UCSD-AML1 (cell line): ENCODE data around the gene ARMH2.
"Not testable (repeated sequence)": the region's sequence is repeated elsewhere in the genome, so short reads cannot be mapped to it uniquely, and the experiment has no call there.

ENCODE experiments used
- DNase-seq: peaks from one replicate; lab custom pipeline; 2025; ENCODE audit not compliant: unreplicated experiment; lab: John Stamatoyannopoulos, UW

The ARMH2 gene

GRCh38 chr6:24765968-24766367 lies 32.7 kb downstream of the ARMH2 start:
- DNase-seq, result not testable (repeated sequence)

GRCh38 chr6:24764833-24765828 lies 33.6 kb downstream of the ARMH2 start:
- not testable (repeated sequence) for DNase-seq

- no peak for DNase-seq
Observed at GRCh38 chr6:24763578-24763977, 35.1 kb downstream of the ARMH2 start.

- DNase-seq, result no peak
Observed at GRCh38 chr6:24761851-24762250, 36.9 kb downstream of the ARMH2 start.

GRCh38 chr6:24761193-24761835 lies 37.4 kb downstream of the ARMH2 start:
- no peak for DNase-seq

DNA sequence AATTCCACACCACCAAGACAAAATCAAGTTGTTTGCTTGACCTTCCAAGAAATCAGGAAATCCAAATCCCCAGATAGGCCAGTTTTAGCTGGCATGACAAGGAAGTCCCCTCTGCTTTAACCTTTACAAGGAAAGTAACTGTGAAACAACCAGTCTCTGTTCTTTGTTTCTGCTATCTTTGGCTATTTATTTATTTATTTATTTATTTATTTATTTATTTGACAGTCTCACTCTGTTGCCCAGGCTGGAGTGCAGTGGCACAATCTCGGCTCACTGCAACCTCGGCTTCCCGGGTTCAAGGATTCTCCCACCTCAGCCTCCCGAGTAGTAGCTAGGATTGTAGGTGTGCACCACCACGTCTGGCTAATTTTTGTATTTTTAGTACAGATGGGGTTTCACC lies 38.5 kb downstream of the ARMH2 start:
- DNase-seq, result no peak

- DNase-seq, result no peak
Observed at GRCh38 chr6:24759718-24760117, 39.0 kb downstream of the ARMH2 start.

DNA sequence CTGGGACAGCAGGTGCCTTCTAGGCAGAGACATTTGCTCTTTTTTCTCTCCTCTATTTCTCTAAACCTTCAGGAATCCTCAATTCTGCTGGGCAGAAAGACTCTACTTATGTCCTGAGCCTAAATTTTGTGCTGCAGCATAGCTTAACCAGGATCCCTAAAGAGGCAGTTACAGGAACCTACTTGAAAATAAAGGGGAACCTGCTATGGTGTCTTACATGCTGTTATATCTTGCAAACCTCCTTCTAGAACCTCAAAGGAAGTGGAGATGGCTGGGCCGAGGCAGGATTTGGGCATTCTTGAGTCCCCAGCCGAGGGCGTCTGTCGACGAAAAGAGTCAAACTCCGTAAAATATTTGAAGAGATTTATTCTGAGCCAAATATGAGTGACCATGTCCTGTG lies 41.1 kb downstream of the ARMH2 start:
- peak; percentile 25 for DNase-seq

- no peak for DNase-seq
Observed at GRCh38 chr6:24755279-24755678, 43.4 kb downstream of the ARMH2 start.

DNA sequence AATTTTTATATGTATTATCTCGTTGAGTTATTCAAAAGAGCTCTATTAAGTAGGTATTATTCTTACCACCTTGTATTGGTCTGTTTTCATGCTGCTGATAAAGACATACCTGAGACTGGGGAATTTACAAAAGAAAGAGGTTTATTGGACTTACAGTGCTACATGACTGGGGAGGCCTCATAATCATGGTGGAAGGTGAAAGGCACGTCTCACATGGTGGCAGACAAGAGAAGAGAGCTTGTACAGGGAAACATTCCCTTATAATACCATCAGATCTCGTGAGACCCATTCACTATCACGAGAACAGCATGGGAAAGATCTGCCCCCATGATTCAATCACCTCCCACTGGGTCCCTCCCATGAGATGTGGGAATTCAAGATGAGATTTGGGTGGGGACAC lies 44.3 kb downstream of the ARMH2 start:
- DNase-seq, result not testable (repeated sequence)

DNA sequence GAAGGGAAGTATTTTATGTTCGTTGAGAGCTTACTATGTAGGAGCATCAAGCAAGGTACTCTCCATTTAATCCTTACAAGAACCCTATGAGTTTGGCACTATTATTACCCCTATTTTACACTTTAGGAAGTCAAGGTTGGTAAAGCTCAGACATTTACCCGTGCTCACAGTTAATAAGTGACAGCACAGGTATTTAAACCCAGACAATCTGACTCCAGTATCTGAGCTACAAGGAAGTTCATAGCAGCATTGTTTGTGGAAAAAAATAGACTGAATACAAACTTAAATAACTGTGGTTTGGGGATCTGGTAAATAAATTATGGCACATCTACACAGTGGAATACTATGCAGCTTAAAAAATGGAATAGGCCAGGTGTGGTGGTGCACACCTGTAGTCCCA lies 45.2 kb downstream of the ARMH2 start:
- DNase-seq, result no peak

DNA sequence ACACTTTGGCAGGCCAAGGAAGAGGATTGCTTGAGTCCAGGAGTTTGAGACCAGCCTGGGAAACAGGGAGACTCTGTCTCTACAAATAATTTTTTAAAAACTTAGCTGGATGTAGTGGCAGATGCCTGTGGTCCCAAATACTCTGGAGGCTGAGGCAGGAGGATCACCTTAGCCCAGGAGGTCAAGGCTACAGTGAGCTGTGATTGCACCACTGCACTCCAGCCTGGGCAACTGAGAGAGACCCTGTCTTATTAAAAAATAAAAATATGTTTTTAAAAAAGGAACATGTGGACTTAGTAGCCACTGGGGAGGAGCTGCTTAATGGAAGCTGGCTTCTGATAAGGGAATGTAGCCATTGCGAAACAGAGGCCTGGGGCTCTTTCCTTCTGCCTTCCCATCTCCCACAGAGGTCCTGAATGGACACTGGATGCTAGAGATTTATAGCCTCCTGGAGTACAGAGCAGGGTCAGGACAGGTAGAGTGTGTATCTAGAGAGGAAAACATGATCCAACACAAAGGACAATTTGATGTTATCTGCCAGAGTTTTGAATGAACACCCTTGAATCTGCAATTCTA lies 45.7 kb downstream of the ARMH2 start:
- DNase-seq, result no peak

DNA sequence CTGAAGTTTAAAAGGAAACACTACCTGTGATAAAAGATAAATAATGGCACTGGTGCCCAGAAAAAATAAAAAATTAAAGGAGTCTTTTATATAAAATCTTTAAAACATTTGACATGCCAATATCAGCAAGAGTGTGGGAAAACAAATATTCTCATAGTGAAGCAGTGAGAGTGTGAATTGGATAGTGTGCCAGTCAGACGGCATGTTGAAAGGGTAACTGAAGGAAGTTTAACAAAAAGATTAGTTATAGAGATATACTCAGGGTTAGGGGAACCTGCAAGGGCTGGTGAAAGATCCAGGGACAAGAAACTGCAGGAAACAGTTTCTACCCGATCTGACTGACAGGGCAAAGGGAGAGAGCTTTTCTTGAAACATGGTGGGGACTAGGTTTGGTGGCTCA lies 46.2 kb downstream of the ARMH2 start:
- DNase-seq, result no peak

DNA sequence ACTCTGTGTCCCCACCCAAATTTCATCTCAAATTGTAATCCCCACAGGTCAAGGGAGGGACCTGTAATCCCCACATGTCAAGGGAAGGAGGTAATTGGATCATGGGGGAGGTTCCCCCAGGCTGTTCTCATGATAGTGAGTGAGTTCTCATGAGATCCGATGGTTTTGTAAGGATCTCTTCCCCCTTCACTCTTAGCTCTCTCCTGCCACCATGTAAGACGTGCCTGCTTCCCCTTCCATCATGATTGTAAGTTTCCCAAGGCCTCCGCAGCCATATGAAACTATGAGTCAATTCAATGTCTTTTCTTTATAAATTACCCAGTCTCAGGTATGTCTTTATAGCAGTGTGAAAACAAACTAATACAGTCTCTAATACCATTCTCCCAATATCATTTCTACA lies 47.8 kb downstream of the ARMH2 start:
- DNase-seq, result not testable (repeated sequence)

DNA sequence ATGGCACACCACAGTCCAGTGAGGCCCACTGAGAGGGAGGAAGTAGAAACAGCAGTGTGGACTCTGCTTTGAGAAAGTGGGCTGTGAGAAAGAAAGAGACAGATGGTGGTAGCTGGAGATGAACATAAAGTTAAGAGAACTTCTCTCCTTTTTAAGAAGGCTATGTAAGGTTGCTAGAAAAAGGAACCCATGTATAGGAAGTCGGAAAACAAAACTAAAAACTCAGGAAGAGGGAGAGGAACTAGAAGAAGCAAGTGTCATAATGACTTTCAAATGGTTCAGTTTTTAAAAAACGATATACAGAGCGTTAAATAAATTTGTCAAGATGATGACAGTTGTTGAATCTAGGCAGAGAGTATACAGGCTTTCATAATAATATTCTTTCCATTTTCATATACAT lies 49.4 kb downstream of the ARMH2 start:
- DNase-seq, result no peak
